ENCODE data around the gene DIAPH2.
"Not testable (repeated sequence)": the region's sequence is repeated elsewhere in the genome, so short reads cannot be mapped to it uniquely, and the experiment has no call there.

Gene DIAPH2

DNA sequence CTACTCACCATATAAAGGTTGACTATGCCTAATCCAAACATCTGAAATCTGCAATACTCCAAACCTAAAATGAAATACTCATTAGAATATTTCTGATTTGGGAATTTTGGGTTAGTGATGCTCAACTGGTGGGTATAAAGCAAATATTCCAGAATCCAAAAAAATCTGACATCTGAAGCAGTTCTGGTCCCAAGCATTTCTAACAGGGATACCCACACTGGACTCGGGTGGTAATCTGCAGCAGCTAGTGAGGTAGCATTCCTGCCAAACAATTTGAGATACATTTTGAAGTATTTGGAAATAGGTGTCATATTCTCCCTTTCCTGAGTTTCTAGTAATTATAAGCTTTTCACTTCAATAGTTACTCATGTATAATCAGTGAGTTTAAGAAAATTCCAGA lies 149.5 kb downstream of the DIAPH2 start:
- no peak for DNase-seq

DNA sequence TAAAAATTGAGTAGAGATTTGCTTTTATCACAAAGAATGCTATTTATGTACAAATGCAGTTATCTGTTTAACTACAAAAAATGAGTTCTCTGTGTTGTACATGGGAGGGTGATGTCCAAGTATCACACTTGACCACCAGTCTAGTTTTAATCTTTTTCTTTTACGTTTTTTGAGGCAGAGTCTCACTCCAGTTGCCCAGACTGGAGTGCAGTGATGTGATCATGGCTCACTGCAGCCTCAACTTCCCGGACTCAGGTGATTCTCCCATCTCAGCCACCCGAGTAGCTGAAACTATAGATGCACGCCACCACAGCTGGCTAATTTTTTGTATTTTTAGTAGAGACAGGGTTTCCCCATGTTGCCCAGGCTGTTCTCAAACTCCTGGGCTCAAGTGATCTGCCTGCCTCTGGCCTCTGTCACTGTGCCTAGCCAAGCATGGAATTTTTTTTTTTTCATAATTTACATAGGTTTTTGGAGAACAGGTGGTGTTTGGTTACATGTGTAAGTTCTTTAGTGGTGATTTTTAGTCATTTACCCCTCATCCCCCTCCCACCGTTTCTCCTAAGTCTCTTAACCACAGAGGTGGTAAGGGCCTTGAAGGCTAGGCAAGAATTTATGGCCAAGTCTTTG lies 151.1 kb downstream of the DIAPH2 start:
- no peak for DNase-seq

DNA sequence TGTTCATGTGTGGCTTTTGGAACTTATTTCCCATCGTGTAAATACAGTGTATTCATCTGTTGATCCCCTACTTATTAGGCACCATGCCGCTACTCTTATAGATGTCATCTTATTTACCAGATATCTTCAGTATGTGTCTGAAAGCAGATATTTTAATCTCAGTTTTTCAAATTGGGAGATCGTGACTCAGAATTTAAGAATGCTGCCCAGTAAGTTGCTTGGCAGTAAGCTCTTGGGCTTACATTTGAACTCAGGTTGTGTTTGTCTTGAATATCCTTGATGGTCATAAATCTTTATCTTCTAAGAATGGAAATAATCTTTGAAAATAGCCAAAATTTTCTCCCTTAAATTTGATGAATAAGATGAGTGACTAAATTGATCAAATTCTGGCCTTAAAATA lies 153.2 kb downstream of the DIAPH2 start:
- DNase-seq, result no peak

DNA sequence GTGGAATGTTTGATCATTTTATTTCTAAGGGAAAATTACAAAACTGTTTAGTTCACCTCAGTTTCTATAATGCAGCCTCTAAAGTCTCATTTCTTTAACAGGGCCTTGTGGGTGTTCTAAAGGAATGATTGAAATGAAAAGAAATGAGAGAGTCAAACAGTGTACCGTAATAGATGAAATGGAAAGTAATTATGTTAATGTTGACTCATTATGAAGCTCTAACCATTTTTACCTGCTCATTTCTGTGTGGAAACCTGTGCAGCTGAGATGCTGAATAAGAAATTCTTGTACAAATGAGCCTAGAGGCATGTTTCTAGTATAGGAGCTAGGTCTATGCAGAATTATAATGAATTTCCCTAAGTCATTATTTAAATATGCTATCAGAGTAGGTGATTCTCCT lies 153.9 kb downstream of the DIAPH2 start:
- no peak for DNase-seq

DNA sequence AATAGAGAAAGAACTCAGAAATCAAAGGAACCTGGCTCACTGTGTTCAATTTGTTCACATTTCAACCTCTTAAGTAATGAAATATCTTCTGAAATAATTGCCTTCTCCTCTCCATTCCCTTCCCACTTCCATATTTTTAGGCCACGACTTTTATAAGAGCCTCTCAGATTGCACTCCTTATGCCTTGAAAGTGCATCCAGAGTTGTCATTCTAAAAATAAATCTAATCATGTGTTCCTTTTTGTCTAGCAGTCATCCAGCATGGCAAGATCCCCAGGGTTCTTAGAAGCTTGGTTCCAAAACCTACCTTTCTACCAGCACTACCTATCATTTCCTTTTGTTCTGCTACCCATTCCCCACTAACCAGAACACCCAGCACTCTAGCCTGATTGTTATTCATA lies 156.7 kb downstream of the DIAPH2 start:
- DNase-seq, result no peak

DNA sequence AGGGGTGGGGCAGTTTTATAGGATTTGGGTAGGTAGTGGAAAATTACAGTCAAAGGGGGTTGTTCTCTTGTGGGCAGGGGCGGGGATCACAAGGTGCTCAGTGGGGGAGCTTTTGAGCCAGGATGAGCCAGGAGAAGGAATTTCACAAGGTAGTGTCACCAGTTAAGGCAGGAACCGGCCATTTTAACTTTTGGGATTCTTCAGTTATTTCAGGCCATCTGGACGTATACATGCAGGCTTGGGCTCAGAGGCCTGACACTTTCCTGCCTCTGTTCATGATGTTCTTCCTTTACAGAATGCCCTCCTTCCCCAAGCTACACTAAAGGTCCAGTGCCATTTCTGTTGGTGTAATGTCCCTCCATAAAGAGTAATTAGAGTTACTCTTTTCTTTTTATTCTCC lies 157.2 kb downstream of the DIAPH2 start:
- not testable (repeated sequence) for DNase-seq

DNA sequence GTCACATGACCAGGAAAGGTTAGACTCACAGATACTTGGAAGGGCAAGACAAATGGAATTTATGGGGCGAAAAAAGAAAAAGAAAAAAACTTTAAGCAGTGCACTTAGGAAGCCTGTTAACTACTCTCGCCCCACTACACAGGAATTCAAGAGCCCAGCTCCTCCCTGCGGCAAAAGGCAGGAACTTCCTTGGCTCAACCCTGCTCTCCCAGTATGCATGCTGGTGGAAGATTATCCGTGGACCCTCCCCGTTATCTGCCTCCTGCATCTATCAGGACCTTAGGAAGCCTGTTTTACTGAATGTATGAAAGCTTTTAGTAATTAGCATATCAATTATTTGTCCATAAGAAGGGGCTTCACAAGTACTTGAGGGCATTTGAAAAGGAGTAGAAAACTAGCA lies 158.9 kb downstream of the DIAPH2 start:
- DNase-seq, result no peak

DNA sequence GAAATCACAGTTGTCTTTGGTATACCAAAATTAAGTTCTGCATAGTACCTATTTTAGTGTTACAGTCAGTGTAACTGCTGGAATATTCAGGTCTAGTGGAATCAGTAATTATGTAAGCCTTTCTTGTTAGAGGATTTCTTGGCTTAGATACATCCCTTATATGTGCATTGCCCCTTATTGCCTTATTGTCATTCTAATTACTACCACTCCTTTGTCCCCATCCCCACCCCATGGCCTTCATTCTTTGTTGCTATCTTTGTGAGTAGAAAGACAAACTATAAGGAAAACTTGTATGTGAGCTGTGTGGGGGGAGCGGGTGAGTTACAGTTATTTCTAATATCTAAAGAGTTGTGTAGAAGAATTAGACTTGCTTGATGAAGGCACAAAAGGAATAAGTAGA lies 162.2 kb downstream of the DIAPH2 start:
- no peak for DNase-seq

DNA sequence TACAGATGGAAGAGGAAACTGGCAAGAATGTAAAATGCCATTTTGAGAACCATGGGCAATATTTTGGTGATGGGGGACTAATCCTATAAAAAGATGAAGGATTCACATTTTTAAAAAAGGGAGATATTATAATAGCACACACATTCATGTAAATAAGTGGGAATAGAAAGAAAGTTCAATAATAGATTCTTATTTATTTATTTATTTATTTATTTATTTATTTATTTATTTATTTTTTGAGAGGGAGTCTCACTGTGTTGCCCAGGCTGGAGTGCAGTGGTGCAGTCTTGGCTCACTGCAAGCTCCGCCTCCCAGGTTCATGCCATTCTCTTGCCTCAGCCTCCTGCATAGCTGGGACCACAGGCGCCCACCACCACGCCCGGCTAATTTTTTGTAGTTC lies 174.8 kb downstream of the DIAPH2 start:
- not testable (repeated sequence) for DNase-seq

DNA sequence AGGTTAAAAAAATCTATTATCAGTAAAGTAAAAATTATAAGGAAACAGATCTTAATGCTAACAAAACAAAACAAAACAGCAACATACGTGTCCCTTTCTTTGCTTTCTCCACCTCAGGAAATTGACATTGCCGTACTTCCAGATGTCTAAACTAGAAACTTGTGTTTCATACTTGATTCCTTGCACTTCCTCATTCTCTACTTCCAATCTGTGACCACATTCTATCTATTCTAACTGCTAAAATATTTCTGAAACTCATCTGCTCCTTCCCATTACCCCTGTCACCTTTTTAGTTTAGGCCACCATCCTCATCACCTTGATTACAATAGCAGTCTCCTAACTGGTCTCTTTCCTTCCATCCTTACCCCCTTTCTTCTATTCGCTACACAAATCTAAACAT lies 176.6 kb downstream of the DIAPH2 start:
- no peak for DNase-seq

DNA sequence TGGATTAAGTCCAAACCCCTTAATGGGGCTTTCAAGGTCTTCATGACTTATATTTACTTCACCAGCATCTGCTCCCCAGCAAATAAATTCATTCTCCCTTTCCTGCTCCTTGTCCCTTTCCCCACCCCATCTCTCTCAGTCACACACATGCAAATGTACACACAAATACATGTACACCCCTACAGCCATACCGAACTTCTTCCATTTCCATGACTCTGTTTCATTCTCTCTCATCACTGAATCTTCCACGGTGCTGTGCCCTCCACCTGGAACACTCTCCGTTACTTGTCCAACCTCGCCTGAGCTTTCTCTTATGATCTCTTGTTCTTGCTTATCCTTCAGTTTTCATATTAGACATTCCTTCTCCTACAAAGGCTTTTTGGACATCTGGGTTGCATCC lies 177.0 kb downstream of the DIAPH2 start:
- no peak for DNase-seq

DNA sequence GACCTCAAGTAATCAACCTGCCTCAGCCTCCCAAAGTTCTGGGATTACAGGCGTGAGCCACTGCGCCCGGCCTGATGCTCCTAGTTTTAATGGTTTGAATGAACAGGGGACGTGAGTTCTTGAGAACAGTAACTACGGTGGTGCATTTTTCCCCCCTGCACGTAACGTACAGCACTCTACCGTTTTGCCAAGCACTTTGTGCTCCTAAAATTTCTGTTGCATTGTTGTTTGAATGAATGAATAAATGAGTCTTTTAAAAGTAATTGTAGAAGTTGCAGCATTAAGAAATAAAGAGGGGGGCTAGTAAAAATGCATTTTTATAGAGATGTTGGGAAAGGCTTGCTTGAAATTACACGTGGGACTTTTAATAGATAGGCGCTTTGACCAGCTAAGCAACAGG lies 199.0 kb downstream of the DIAPH2 start, which contains the start of gene RPA4:
Gene RPA4, plus strand, starts transcription at position 301 of the 400 bp plus-strand sequence. CDS start 403 bp downstream, outside the sequence.
- no peak for DNase-seq

DNA sequence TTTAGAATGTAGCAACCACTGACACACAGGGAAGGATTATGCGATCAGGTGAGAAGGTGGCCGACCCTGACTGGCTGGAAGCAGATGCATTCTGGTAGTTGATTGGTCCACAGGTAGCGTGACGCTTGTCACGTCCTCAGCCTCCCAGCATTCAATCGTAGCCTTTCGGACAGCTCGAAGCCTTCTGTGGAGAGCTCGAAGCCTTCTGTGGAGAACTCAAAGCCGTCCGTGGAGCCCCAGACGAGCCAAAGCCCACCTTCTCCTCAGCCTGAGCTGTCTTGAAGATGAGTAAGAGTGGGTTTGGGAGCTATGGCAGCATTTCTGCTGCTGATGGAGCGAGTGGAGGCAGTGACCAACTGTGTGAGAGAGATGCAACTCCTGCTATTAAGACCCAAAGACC lies 199.4 kb downstream of the DIAPH2 start:
- DNase-seq, result no peak

DNA sequence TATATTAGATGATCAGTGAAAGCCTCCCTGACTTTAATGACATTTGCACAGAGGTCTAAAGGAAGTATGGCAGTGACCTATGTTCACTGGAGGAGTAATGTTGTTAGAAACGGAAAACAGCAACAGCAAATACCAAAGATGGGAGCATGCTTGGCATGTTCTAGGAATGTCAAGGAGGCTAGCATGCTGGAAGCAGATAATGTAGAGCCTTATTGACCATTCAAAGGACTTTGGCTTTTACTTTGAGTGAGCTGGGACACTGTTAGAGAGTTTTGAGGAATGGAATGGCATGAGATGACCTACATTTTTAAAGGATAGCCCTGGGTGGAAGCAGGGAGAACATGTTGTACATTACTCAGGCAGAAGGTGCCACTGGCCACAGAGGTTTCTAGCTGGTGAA lies 205.1 kb downstream of the DIAPH2 start:
- no peak for DNase-seq

DNA sequence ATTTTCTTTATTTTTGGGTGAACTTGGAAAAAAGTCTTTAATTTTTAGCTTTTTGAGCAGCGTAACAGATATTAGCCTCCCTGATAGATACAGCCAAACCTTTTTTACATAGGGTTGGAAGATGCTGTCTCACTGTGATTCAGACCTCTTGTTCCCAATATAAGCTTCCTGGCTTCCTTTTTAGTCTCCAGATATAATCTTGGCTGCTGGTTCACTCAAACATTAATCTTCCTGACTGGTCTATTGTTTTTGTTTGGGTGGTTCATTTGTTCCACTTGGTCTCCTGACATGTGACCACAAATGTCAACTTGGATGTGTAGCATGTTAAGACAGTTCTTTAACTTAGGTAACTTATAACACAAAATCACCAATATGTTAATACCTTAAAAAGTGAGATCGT lies 222.1 kb downstream of the DIAPH2 start:
- no peak for DNase-seq

DNA sequence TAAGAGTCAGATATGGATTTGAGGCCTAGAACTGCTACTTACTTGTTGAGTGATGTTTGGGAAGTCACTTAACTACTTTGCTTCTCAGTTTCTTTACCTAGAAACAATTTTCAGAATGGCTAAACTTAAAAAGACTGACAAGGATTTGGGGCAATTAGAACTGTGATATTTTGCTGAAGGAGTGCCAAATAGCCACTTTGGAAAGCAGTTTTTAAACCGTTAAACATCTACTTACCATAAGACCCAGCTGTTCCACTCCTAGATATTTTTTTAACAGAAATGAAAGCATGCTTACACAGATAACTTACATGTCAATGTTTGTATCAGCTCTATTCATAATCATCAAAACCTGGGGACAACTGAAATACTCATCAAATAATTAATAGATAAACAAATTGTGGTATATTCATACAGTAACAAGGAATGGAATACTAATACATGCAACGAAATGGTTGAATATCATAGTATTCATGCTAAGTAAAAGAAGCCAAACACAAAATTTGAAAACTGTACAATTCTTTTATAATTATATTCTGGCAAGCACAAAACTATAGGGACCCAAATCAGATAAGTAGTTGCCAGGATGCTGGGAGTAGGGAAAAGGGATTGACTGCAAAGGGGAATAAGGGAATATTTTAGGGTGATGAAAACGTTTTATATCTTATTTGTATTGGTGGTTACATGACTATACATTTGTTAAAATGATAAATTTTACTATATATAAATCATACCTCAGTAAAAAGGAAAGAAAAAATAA lies 223.1 kb downstream of the DIAPH2 start:
- DNase-seq, result no peak

DNA sequence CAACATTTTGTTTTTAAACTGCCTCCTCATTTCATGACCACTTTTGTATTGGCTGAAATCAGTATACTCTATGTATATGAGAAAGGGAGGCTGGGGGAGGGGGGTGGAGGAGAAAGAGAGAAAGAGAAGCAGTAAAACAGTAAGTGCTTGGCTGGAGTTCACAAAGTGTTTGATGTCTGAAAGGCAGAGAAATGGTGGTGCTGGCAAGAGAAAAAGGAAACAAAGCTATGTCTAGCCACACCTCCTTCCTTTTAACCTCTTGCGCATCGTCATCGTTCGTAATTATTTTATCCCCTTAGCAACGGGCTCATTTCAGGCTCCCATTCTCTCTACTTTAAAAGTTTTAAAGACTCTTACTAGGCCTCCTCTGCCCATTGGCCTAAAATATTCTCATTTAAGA lies 224.6 kb downstream of the DIAPH2 start:
- DNase-seq, result no peak

DNA sequence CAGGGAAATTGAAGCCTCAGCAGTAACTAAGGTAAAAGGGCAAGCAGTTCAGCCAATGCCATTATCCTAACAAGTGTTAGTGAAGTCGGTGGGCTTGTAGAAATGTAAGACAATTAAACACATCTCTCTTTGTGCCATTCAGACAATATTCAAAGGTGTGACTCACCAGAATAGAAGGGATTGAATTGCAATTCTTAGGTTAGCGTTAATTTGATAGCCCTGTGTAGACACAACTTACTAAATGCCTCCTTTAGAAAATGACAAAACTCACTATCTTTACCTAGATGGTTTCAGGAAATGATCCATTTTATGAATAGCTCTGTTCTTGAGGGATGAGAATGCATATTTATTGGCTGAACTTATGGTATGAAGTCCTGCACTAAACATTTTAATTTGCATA lies 234.2 kb downstream of the DIAPH2 start:
- DNase-seq, result no peak

DNA sequence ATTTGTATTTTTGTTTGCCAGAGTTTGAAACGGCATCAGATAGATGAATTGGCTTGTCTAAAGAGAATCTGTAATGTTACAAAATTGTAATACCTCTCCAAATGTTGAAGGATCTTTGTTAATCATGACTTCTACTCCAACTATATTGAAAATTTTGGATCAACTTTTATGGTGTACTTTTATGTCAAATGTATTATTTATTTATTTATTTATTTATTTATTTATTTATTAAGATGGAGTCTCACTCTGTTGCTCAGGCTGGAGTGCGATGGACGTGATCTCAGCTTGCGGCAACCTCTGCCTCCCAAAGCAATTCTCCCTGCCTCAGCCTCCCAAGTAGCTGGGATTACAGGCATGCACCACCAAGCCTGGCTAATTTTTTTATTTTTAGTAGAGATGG lies 235.0 kb downstream of the DIAPH2 start:
- no peak for DNase-seq

DNA sequence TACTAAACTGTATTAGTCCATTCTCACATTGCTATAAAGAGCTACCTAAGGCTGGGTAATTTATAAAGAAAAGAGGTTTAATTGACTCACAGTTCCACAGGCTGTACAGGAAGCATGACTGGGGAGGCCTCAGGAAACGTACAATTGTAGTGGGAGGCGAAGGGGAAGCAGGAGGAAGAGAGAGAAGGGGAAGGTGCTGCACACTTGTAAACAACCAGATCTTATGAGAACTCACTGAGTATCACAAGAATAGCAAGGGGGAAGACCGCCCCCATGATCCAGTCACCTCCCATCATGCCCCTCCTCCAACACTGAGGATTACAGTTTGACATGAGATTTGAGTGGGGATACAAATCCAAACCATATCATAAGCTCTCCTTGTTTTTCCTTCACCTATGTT lies 239.9 kb downstream of the DIAPH2 start:
- DNase-seq, result no peak

DNA sequence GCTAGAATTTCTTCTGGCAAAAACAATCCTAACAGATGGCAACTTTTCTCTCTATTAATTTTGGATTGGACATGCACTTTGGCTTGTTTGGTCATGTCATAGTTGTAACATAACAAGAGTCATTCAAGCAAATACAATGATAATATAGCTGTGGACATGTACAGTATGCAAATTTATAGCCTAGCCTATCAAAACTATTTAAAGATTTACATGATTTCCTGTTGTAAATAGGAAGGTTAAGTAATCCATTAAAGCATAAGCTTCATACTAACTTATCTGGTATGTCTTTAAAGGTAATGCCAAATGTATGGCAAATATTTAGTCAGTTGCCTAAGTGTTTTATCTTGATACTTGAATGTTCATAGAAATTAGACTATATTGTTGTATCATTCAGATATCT lies 244.4 kb downstream of the DIAPH2 start:
- no peak for DNase-seq

DNA sequence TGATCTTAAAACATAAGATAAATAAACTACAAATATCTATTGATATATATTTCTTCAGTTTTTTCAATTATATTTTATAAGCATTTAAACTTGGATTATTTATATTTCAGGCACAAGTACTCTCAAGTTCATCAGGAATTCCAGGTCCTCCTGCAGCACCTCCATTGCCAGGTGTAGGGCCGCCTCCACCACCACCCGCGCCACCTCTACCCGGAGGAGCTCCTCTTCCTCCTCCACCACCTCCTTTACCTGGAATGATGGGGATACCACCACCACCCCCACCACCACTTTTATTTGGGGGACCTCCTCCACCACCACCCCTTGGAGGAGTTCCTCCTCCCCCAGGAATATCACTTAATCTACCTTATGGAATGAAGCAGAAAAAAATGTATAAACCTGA lies 273.1 kb downstream of the DIAPH2 start:
- no peak for DNase-seq

DNA sequence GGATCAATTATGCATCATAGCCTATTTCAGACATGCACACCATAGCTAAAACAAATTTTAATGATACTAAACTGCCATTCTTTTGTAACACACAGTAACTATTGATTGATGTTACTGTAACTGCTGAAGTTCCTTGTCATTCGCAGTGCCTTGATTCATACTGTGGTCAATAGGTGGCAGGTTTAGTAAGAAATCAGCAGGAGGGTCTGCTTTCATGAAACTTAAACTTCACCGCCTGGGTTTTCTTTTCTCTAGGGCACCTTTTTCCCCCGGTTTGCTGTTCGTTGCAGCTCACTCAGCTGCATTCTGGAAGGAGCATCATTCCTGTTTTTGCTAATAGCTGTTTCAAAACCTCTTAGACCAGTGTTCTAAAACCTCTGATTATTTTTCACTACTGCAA lies 287.2 kb downstream of the DIAPH2 start:
- DNase-seq, result no peak

DNA sequence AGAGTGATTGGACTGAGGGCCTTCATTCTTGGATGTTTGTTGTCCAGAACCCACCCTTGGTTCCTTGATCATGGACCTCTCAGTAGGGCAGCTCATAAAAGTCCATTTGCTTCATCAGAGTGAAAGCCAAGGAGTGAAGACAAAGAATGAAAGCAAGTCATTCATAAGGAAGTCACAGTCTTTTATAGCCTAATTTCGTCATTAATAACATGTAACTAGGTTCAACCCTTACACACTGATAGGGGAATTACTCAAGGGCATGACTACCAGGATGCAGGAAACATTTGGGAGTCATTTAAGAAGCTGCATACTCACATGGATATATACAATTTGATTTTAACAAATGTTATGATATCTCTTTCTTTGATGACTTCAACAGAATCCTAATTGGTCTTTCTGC lies 294.3 kb downstream of the DIAPH2 start:
- no peak for DNase-seq

DNA sequence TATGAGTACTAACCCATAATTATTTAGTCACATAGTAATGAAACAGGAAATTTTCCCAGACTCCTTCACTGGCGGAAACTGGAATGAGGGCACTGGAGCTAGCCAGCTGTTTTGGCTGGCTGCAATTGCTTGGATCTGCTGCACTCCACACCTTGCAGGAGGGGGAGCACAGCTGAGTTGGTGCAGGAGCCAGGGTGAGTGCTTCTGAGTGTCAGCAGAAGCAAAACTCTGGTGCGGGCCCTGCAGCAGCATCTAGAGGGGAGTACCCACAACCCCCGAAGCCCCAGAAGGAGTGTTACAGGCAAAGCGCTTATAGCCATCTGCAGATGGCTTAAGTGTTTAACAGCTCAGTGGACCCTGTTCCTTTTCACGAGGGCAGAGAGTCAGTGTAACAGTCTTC lies 295.1 kb downstream of the DIAPH2 start:
- DNase-seq, result no peak

Measured in stimulated activated CD8-positive, alpha-beta memory T cell treated with anti-CD3 and anti-CD28 coated beads, Interleukin-4, amount 100 ng/mL, for 48 hours (primary cell).